Measurements from ENCODE around the gene PTPN6. TPM values are rescaled to one million over a fixed set of nuclear protein-coding genes. Genes with fewer than 3 reads are reported as not detected.
A peak's percentile ranks its signal among the peaks of the same experiment; 100 is the strongest.

The PTPN6 gene
- total and polyA plus RNA-seq, 2 donors (not counting 1 experiment from before 2014, with no cell fraction given) = 0.06 TPM; not detected in 1

DNA sequence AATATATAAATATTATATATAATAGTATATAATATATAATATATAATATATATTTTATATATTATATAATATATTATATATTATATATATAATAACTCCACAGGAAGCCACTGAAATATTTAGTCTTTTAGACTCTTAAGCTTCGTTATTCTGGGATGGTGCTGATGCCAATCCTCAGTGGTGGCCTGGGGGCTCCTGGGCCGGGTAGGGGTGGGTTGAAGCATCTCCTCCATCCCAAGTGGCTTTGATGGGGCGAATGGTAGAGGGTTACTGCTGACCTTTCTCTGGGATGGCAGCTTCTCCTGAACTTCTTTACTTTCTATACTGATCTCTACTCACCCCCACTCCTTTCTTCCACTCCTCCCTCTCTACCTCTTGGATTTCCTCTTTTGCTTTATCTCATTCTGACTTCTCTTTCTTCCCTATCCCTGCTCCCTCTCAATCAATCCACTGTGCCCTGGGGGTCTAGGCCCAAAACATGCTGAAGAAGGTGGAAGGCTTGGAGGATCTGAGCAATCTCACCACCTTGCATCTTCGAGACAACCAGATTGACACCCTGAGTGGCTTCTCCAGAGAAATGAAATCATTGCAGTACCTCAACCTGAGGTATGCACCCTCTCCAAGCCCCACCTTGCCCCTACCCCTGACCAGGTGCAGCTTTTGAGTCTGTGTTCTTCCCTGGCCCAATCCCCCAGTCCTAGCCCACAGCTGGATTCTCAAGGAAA lies 41.6 kb upstream of the PTPN6 start:
- Histone ChIP-seq H3K4me1 (ENCODE audit: control insufficient read depth, extremely low read depth, insufficient read depth, low read length) (peaks cover 4% of the 10 kb centered on the region), H3K27ac (ENCODE audit: insufficient read depth, low read length) (no peak overlapping the region), H3K4me2 (ENCODE audit: extremely low read depth, insufficient read depth, low read length) (no peak overlapping the region), H3K4me3 (replicated peaks in 1 of 4; ENCODE audit: control extremely low read depth in 1 of 4, insufficient read depth in 1 of 4, low read depth in 3 of 4, low read length in 4 of 4) (no peak overlapping the region), H4K20me1 (ENCODE audit: control insufficient read depth, extremely low read depth, insufficient read depth, low read length) (no peaks in the 10 kb centered on the region), H2AFZ (ENCODE audit: low read length) (no peak overlapping the region), H3K9ac (ENCODE audit: insufficient read depth, low read length) (no peak overlapping the region), H3K9me3 (ENCODE audit: control insufficient read depth, insufficient read depth, low read depth, low read length) (no peaks in the 10 kb centered on the region), H3K79me2 (ENCODE audit: control insufficient read depth, insufficient read depth, low read length) (no peaks in the 10 kb centered on the region), H3K36me3 (ENCODE audit: control insufficient read depth, insufficient read depth, low read length) (no peaks in the 10 kb centered on the region), H3K27me3 (ENCODE audit: control insufficient read depth, insufficient read depth, low read length) (no peaks in the 10 kb centered on the region)
- no peak for DNase-seq (ENCODE audit: low read depth in 2 of 2)
- TF ChIP-seq EZH2 (IDR thresholded peaks at IDR 0.05; ENCODE audit: low read length, missing control alignments) = no peak
- TF ChIP-seq, protein P1, sequence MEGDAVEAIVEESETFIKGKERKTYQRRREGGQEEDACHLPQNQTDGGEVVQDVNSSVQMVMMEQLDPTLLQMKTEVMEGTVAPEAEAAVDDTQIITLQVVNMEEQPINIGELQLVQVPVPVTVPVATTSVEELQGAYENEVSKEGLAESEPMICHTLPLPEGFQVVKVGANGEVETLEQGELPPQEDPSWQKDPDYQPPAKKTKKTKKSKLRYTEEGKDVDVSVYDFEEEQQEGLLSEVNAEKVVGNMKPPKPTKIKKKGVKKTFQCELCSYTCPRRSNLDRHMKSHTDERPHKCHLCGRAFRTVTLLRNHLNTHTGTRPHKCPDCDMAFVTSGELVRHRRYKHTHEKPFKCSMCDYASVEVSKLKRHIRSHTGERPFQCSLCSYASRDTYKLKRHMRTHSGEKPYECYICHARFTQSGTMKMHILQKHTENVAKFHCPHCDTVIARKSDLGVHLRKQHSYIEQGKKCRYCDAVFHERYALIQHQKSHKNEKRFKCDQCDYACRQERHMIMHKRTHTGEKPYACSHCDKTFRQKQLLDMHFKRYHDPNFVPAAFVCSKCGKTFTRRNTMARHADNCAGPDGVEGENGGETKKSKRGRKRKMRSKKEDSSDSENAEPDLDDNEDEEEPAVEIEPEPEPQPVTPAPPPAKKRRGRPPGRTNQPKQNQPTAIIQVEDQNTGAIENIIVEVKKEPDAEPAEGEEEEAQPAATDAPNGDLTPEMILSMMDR (conservative IDR thresholded peaks at IDR 0.05 in 1 of 2, IDR thresholded peaks at IDR 0.05 in 1 of 2; ENCODE audit: low read depth in 1 of 2, low read length in 2 of 2) = no peak

- no peak overlapping the region for H3K4me3 ChIP-seq (replicated peaks in 1 of 4; ENCODE audit: control extremely low read depth in 1 of 4, insufficient read depth in 1 of 4, low read depth in 3 of 4, low read length in 4 of 4)
- peaks cover 3% of the 10 kb centered on the region for H3K79me2 ChIP-seq (ENCODE audit: control insufficient read depth, insufficient read depth, low read length)
- TF ChIP-seq, protein P1 (conservative IDR thresholded peaks at IDR 0.05 in 1 of 2, IDR thresholded peaks at IDR 0.05 in 1 of 2; ENCODE audit: low read depth in 1 of 2, low read length in 2 of 2) = no peak
- no peak for TF ChIP-seq EZH2 (IDR thresholded peaks at IDR 0.05; ENCODE audit: low read length, missing control alignments)
- H2AFZ ChIP-seq (ENCODE audit: low read length) = no peak overlapping the region
- H3K27me3 ChIP-seq (ENCODE audit: control insufficient read depth, insufficient read depth, low read length) = no peaks in the 10 kb centered on the region
- peaks cover 5% of the 10 kb centered on the region for H3K36me3 ChIP-seq (ENCODE audit: control insufficient read depth, insufficient read depth, low read length)
- H3K4me2 ChIP-seq (ENCODE audit: extremely low read depth, insufficient read depth, low read length) = no peak overlapping the region
- H3K27ac ChIP-seq (ENCODE audit: insufficient read depth, low read length) = no peak overlapping the region
- no peaks in the 10 kb centered on the region for H3K9me3 ChIP-seq (ENCODE audit: control insufficient read depth, insufficient read depth, low read depth, low read length)
- no peaks in the 10 kb centered on the region for H4K20me1 ChIP-seq (ENCODE audit: control insufficient read depth, extremely low read depth, insufficient read depth, low read length)
- no peak for DNase-seq (ENCODE audit: low read depth in 2 of 2)
- no peak overlapping the region for H3K9ac ChIP-seq (ENCODE audit: insufficient read depth, low read length)
- H3K4me1 ChIP-seq (ENCODE audit: control insufficient read depth, extremely low read depth, insufficient read depth, low read length) = peaks cover 2% of the 10 kb centered on the region
Observed at GRCh38 chr12:6912164-6912935, 38.8 kb upstream of the PTPN6 start.

DNA sequence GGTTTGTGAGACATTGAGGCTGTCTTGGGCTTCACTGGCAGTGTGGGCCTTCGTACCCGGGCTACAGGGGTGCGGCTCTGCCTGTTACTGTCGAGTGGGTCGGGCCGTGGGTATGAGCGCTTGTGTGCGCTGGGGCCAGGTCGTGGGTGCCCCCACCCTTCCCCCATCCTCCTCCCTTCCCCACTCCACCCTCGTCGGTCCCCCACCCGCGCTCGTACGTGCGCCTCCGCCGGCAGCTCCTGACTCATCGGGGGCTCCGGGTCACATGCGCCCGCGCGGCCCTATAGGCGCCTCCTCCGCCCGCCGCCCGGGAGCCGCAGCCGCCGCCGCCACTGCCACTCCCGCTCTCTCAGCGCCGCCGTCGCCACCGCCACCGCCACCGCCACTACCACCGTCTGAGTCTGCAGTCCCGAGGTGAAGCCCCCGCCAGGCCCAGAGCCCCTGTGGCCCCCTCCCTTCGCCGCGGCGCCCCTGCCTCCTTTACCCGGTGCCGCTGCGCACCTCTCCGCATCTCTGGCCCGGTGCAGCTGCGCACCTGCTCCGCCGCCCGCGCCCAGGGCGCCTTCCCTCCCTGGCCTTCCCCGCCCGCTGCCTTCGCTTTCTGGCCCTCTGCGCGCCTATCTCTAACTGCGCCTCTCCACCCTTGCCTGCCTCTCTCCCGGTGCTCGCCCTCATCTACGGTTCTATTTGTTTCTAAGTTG lies 36.8 kb upstream of the PTPN6 start, which contains the start of gene ENO2:
TSS of gene ENO2 (plus strand) at position 335 of the 701 bp plus-strand sequence. CDS start 1,253 bp downstream, outside the sequence.
- H3K4me2 ChIP-seq (ENCODE audit: extremely low read depth, insufficient read depth, low read length) = peak within 1 kb of the TSS; percentile 84
- peak within 1 kb of the TSS; percentile 56 for H3K9ac ChIP-seq (ENCODE audit: insufficient read depth, low read length)
- H3K27me3 ChIP-seq (ENCODE audit: control insufficient read depth, insufficient read depth, low read length) = no peaks in the 10 kb centered on the region
- peaks cover 3% of the 10 kb centered on the region for H3K79me2 ChIP-seq (ENCODE audit: control insufficient read depth, insufficient read depth, low read length)
- H3K4me3 ChIP-seq (replicated peaks in 1 of 4; ENCODE audit: control extremely low read depth in 1 of 4, insufficient read depth in 1 of 4, low read depth in 3 of 4, low read length in 4 of 4) = peak within 1 kb of the TSS; percentile 63 to 75 (median 70)
- peaks cover 9% of the 10 kb centered on the region for H3K36me3 ChIP-seq (ENCODE audit: control insufficient read depth, insufficient read depth, low read length)
- no peak within 1 kb of the TSS for H3K27ac ChIP-seq (ENCODE audit: insufficient read depth, low read length)
- H3K4me1 ChIP-seq (ENCODE audit: control insufficient read depth, extremely low read depth, insufficient read depth, low read length) = peaks cover 2% of the 10 kb centered on the region
- DNase-seq (ENCODE audit: low read depth in 2 of 2) = peak; percentile 58 to 65
- peak within 1 kb of the TSS; percentile 30 for H2AFZ ChIP-seq (ENCODE audit: low read length)
- no peaks in the 10 kb centered on the region for H3K9me3 ChIP-seq (ENCODE audit: control insufficient read depth, insufficient read depth, low read depth, low read length)
- TF ChIP-seq, protein P1 (conservative IDR thresholded peaks at IDR 0.05 in 1 of 2, IDR thresholded peaks at IDR 0.05 in 1 of 2; ENCODE audit: low read depth in 1 of 2, low read length in 2 of 2) = no peak
- TF ChIP-seq EZH2 (IDR thresholded peaks at IDR 0.05; ENCODE audit: low read length, missing control alignments) = no peak
- H4K20me1 ChIP-seq (ENCODE audit: control insufficient read depth, extremely low read depth, insufficient read depth, low read length) = no peaks in the 10 kb centered on the region

Measured in fibroblast of lung (primary cell).